Measurements from ENCODE around the gene HBD. TPM values are rescaled to one million over a fixed set of nuclear protein-coding genes. Genes with fewer than 3 reads are reported as not detected.

HBD gene
- total RNA-seq, 1 experiment from 2014 or later = not detected

DNA sequence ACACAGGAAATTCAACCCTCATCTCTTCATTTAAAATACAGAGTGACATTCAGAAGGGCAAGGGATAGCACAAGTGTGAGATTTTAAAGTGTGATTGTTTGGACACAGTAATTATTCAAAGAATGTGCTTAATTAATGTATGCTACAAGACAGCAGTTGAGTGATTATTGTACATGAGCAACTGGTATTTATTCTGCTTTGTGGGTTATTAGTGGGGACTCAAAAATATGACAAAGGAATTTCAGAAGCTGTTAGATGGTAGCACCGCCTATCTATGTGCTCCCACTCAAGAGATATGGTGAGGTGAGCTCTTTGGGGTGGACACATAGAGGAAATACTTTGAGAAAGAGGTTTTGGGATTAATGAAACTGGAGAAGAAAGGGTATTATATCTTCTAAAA, 5.8 kb upstream of the HBD start:
- no peak overlapping the region for H3K27ac ChIP-seq (ENCODE audit: low read length)
- ChIA-PET POLR2A (no interaction called here), CTCF (interaction anchor here (0.5 kb wide), 1 partner anchor 333 kb away, joined by 3 read pairs; no protein-coding TSS in a partner anchor)
- no peaks in the 10 kb centered on the region for H3K9me3 ChIP-seq (ENCODE audit: control insufficient read depth, insufficient read depth, low read depth, low read length)
- ATAC-seq (no peak), DNase-seq (ENCODE audit: low read depth, low spot score) (no peak)
- intact Hi-C loops (cut with micrococcal nuclease; ENCODE audit: unreplicated experiment) = no loop called here
- no peaks in the 10 kb centered on the region for H3K4me1 ChIP-seq (ENCODE audit: control insufficient read depth, insufficient read depth, low read length)
- H3K4me3 ChIP-seq (ENCODE audit: low read depth in 2 of 2, low read length in 2 of 2) = no peak overlapping the region
- in situ Hi-C loops (cut with HindIII; ENCODE audit: low pct_unique_long_range_greater_than_20kb, low sequenced_read_pairs) = no loop called here
- TF ChIP-seq SIN3A (IDR thresholded peaks at IDR 0.05; ENCODE audit: borderline replicate concordance, insufficient read depth, low read depth, low read length) (no peak), TCF7L2 (IDR thresholded peaks at IDR 0.05; ENCODE audit: low read depth, low read length) (no peak), POLR2AphosphoS5 (IDR thresholded peaks at IDR 0.05; ENCODE audit: low read depth, low read length) (no peak)
- TF ChIP-seq, protein P1, sequence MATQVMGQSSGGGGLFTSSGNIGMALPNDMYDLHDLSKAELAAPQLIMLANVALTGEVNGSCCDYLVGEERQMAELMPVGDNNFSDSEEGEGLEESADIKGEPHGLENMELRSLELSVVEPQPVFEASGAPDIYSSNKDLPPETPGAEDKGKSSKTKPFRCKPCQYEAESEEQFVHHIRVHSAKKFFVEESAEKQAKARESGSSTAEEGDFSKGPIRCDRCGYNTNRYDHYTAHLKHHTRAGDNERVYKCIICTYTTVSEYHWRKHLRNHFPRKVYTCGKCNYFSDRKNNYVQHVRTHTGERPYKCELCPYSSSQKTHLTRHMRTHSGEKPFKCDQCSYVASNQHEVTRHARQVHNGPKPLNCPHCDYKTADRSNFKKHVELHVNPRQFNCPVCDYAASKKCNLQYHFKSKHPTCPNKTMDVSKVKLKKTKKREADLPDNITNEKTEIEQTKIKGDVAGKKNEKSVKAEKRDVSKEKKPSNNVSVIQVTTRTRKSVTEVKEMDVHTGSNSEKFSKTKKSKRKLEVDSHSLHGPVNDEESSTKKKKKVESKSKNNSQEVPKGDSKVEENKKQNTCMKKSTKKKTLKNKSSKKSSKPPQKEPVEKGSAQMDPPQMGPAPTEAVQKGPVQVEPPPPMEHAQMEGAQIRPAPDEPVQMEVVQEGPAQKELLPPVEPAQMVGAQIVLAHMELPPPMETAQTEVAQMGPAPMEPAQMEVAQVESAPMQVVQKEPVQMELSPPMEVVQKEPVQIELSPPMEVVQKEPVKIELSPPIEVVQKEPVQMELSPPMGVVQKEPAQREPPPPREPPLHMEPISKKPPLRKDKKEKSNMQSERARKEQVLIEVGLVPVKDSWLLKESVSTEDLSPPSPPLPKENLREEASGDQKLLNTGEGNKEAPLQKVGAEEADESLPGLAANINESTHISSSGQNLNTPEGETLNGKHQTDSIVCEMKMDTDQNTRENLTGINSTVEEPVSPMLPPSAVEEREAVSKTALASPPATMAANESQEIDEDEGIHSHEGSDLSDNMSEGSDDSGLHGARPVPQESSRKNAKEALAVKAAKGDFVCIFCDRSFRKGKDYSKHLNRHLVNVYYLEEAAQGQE (IDR thresholded peaks at IDR 0.05; ENCODE audit: insufficient read depth in 1 of 2, low read depth in 2 of 2, low read length in 1 of 2) = no peak
- TF ChIP-seq, protein P2, sequence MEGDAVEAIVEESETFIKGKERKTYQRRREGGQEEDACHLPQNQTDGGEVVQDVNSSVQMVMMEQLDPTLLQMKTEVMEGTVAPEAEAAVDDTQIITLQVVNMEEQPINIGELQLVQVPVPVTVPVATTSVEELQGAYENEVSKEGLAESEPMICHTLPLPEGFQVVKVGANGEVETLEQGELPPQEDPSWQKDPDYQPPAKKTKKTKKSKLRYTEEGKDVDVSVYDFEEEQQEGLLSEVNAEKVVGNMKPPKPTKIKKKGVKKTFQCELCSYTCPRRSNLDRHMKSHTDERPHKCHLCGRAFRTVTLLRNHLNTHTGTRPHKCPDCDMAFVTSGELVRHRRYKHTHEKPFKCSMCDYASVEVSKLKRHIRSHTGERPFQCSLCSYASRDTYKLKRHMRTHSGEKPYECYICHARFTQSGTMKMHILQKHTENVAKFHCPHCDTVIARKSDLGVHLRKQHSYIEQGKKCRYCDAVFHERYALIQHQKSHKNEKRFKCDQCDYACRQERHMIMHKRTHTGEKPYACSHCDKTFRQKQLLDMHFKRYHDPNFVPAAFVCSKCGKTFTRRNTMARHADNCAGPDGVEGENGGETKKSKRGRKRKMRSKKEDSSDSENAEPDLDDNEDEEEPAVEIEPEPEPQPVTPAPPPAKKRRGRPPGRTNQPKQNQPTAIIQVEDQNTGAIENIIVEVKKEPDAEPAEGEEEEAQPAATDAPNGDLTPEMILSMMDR (IDR thresholded peaks at IDR 0.05) = no peak
- H3K27me3 ChIP-seq (ENCODE audit: control insufficient read depth, insufficient read depth, low read length) = peaks cover 4% of the 10 kb centered on the region; the same call in 1 of the 2 replicates
- no peaks in the 10 kb centered on the region for H3K36me3 ChIP-seq (ENCODE audit: control insufficient read depth, insufficient read depth, low read length)
- no TSS peak for BruUV-seq (replicated peaks)

DNA sequence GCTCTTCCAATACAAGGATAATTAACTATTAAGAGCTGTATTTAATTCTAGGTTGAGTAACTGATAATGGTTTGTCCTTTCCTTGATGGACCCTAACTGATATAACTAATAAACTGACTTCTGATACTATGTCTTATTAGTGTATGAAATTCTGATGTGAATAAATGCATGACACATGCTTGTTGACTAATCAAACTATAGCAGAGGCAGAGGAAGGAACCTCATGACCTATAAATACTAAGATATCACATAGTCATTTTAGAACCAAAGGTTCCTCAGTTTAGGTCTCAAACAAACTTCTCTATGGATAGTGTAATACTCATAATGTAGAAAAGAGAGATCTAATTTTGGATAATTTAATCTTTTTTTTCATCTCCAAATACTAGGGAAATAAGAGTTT, 4.8 kb upstream of the HBD start:
- intact Hi-C loops (cut with micrococcal nuclease; ENCODE audit: unreplicated experiment) = no loop called here
- no peak for DNase-seq (ENCODE audit: low read depth, low spot score)
- no peaks in the 10 kb centered on the region for H3K9me3 ChIP-seq (ENCODE audit: control insufficient read depth, insufficient read depth, low read depth, low read length)
- POLR2A ChIA-PET = no interaction called here
- no peaks in the 10 kb centered on the region for H3K4me1 ChIP-seq (ENCODE audit: control insufficient read depth, insufficient read depth, low read length)
- no peak for TF ChIP-seq TCF7L2 (IDR thresholded peaks at IDR 0.05; ENCODE audit: low read depth, low read length)
- TF ChIP-seq SIN3A (IDR thresholded peaks at IDR 0.05; ENCODE audit: borderline replicate concordance, insufficient read depth, low read depth, low read length) = no peak
- TF ChIP-seq, protein P1 (IDR thresholded peaks at IDR 0.05; ENCODE audit: insufficient read depth in 1 of 2, low read depth in 2 of 2, low read length in 1 of 2) = no peak
- TF ChIP-seq, protein P2 (IDR thresholded peaks at IDR 0.05) = no peak
- no peak for TF ChIP-seq POLR2AphosphoS5 (IDR thresholded peaks at IDR 0.05; ENCODE audit: low read depth, low read length)
- in situ Hi-C loops (cut with HindIII; ENCODE audit: low pct_unique_long_range_greater_than_20kb, low sequenced_read_pairs) = no loop called here
- H3K4me3 ChIP-seq (ENCODE audit: low read depth in 2 of 2, low read length in 2 of 2) = no peak overlapping the region
- H3K27ac ChIP-seq (ENCODE audit: low read length) = no peak overlapping the region
- CTCF ChIA-PET = no interaction called here
- peaks cover 2% of the 10 kb centered on the region; the same call in 1 of the 2 replicates for H3K27me3 ChIP-seq (ENCODE audit: control insufficient read depth, insufficient read depth, low read length)
- ATAC-seq = no peak
- BruUV-seq (replicated peaks) = no TSS peak
- H3K36me3 ChIP-seq (ENCODE audit: control insufficient read depth, insufficient read depth, low read length) = no peaks in the 10 kb centered on the region
